Kidney epithelial cell (primary cell): ENCODE results near the gene HOXD3. TPM values are rescaled to one million over a fixed set of nuclear protein-coding genes. Genes with fewer than 3 reads are reported as not detected.

ENCODE experiments used
- DNase-seq: peaks from one replicate; pipeline ENCODE4 v3.0.0-alpha.2; 2010; ENCODE audit warnings: low read depth
- H3K27me3 ChIP-seq: 2 replicates; pipeline ENCODE4 v1.6.0; 2011; ENCODE audit warnings: low read length; ENCODE audit not compliant: control insufficient read depth, insufficient read depth
- H3K36me3 ChIP-seq: 2 replicates; pipeline ENCODE4 v1.5.1; 2011; ENCODE audit warnings: low read length; ENCODE audit not compliant: control insufficient read depth, insufficient read depth
- H3K4me3 ChIP-seq: 2 replicates; pipeline ENCODE4 v1.5.1; 2011; ENCODE audit warnings: low read depth, mild to moderate bottlenecking, control low read depth, low read length
- CTCF ChIP-seq: IDR thresholded peaks from 2 replicates; pipeline ENCODE4 v1.5.1; 2011; ENCODE audit warnings: mild to moderate bottlenecking, moderate library complexity, low read length, control low read depth, inconsistent platforms; ENCODE audit not compliant: insufficient read depth, poor library complexity, severe bottlenecking
- total RNA-seq: library from RNA; depleted of rRNA; stranded (reverse); fragments of >200 nt; gene quantifications from 2 replicates; pipeline ENCODE4 v1.2.3, GENCODE V29; 2015

Gene HOXD3
- total RNA-seq, result 5.4 and 9.2 TPM in 2 replicates

GRCh38 chr2:176156807-176157498, at the start of gene HOXD3:
HOXD3 (plus strand) TSS chr2:176157307; CDS start chr2:176169115, 11,808 bp downstream.
- no peak for DNase-seq
- Histone ChIP-seq H3K4me3 (peak within 1 kb of the TSS; percentile 43), H3K36me3 (peaks cover 2% of the 10 kb centered on the region), H3K27me3 (no peaks in the 10 kb centered on the region)
- TF ChIP-seq CTCF, result no peak

GRCh38 chr2:176107731-176108181, 49.4 kb upstream of the HOXD3 start:
- no peak for DNase-seq
- Histone ChIP-seq H3K36me3 (no peaks in the 10 kb centered on the region), H3K4me3 (peak overlapping the region; percentile 63), H3K27me3 (peaks cover 5% of the 10 kb centered on the region)
- TF ChIP-seq CTCF, result no peak

- Histone ChIP-seq H3K36me3 (no peaks in the 10 kb centered on the region), H3K4me3 (peak overlapping the region; percentile 63), H3K27me3 (peaks cover 5% of the 10 kb centered on the region)
- no peak for TF ChIP-seq CTCF
- DNase-seq, result no peak
Observed at GRCh38 chr2:176109192-176109901, 47.8 kb upstream of the HOXD3 start.

GRCh38 chr2:176109946-176110345, 47.2 kb upstream of the HOXD3 start:
- Histone ChIP-seq H3K36me3 (no peaks in the 10 kb centered on the region), H3K4me3 (peak overlapping the region; percentile 63), H3K27me3 (peaks cover 3% of the 10 kb centered on the region)
- no peak for TF ChIP-seq CTCF
- no peak for DNase-seq

GRCh38 chr2:176110415-176111308, 46.4 kb upstream of the HOXD3 start:
- Histone ChIP-seq H3K27me3 (peaks cover 3% of the 10 kb centered on the region), H3K4me3 (peak overlapping the region; percentile 63), H3K36me3 (no peaks in the 10 kb centered on the region)
- TF ChIP-seq CTCF, result no peak
- no peak for DNase-seq
